ENCODE results near the gene AP1M2.
A peak's percentile ranks its signal among the peaks of the same experiment; 100 is the strongest.
"Not testable (repeated sequence)": the region's sequence is repeated elsewhere in the genome, so short reads cannot be mapped to it uniquely, and the experiment has no call there.

Gene AP1M2

GRCh38 chr19:10543059-10543419 lies 44.1 kb downstream of the AP1M2 start:
- TF ChIP-seq, protein P1, sequence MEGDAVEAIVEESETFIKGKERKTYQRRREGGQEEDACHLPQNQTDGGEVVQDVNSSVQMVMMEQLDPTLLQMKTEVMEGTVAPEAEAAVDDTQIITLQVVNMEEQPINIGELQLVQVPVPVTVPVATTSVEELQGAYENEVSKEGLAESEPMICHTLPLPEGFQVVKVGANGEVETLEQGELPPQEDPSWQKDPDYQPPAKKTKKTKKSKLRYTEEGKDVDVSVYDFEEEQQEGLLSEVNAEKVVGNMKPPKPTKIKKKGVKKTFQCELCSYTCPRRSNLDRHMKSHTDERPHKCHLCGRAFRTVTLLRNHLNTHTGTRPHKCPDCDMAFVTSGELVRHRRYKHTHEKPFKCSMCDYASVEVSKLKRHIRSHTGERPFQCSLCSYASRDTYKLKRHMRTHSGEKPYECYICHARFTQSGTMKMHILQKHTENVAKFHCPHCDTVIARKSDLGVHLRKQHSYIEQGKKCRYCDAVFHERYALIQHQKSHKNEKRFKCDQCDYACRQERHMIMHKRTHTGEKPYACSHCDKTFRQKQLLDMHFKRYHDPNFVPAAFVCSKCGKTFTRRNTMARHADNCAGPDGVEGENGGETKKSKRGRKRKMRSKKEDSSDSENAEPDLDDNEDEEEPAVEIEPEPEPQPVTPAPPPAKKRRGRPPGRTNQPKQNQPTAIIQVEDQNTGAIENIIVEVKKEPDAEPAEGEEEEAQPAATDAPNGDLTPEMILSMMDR (IDR thresholded peaks at IDR 0.05; ENCODE audit: control insufficient read depth, extremely low read depth, insufficient read depth), result no peak
- no peak for DNase-seq (ENCODE audit: low read depth)

DNA sequence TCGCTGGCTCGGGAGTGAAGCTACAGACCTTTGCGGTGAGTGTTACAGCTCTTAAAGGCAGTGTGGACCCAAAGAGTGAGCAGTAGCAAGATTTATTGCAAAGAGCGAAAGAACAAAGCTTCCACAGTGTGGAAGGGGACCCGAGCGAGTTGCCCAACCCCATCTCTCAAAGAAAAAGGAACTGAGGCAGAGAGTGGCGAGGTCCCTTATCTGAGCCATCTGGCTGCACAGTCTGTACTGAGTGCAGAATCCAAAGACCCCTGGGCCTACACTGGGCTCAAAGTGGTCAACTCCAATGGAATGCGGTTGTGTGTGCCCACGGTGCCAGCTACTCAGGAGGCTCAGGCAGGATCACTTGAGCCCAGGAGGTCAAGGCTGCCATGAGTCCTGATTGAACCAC lies 48.1 kb downstream of the AP1M2 start:
- not testable (repeated sequence) for DNase-seq (ENCODE audit: low read depth); H3K4me3 ChIP-seq (ENCODE audit: low read depth, low read length)

More at GRCh38 chr19:10543059-10543419, 44.1 kb downstream of the AP1M2 start:
- peak overlapping the region; percentile 86 for H3K4me3 ChIP-seq (ENCODE audit: low read depth, low read length)

- DNase-seq (ENCODE audit: low read depth), result no peak
- TF ChIP-seq, protein P1 (IDR thresholded peaks at IDR 0.05; ENCODE audit: control insufficient read depth, extremely low read depth, insufficient read depth), result no peak
Observed at GRCh38 chr19:10538204-10538983, 48.7 kb downstream of the AP1M2 start.

DNA sequence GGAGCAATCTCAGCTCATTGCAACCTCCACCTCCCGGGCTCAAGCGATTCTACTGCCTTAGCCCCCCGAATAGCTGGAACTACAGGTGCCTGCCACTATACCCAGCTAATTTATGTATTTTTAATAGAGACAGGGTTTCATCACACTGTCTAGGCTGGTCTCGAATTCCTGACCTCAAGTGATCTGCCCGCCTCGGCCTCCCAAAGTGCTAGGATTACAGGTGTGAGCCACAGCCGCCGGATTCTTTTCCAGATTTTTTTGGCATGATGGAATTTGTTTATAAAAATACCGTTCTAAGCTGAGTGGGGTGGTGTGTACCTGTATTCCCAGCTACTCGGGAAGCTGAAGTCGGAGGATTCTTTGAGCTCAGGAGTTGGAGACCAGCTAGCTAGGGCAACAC lies 49.4 kb downstream of the AP1M2 start:
- H3K4me3 ChIP-seq (ENCODE audit: low read depth, low read length), result no peak overlapping the region
- TF ChIP-seq, protein P1 (IDR thresholded peaks at IDR 0.05; ENCODE audit: control insufficient read depth, extremely low read depth, insufficient read depth), result no peak
- no peak for DNase-seq (ENCODE audit: low read depth)

More at GRCh38 chr19:10538204-10538983, 48.7 kb downstream of the AP1M2 start:
- no peak overlapping the region for H3K4me3 ChIP-seq (ENCODE audit: low read depth, low read length)

DNA sequence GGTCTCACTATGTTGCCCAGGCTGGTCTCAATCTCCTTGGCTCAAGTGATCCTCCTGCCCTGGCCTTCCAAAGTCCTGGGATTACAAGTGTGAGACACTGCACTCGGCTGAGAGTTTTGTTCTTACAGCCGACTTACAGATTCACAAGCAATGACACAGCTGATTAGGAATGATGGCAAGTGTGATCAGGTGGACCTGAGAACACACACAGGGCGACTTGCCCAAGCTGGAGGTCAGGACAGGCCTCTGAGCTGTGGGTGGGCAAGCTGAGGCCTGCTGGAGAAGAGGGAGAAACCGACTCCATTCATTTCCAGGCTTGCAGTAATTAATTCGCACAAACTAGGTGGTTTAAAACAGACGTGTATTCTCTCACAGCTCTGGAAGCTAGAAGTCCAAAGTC lies 51.5 kb downstream of the AP1M2 start:
- TF ChIP-seq, protein P1 (IDR thresholded peaks at IDR 0.05; ENCODE audit: control insufficient read depth, extremely low read depth, insufficient read depth), result no peak

GRCh38 chr19:10533646-10534386 lies 53.3 kb downstream of the AP1M2 start:
- TF ChIP-seq, protein P1 (IDR thresholded peaks at IDR 0.05; ENCODE audit: control insufficient read depth, extremely low read depth, insufficient read depth), result no peak
- no peak for DNase-seq (ENCODE audit: low read depth)
- H3K4me3 ChIP-seq (ENCODE audit: low read depth, low read length), result no peak overlapping the region

More for the DNA sequence above, 51.5 kb downstream of the AP1M2 start:
- no peak overlapping the region for H3K4me3 ChIP-seq (ENCODE audit: low read depth, low read length)
- no peak for DNase-seq (ENCODE audit: low read depth)

DNA sequence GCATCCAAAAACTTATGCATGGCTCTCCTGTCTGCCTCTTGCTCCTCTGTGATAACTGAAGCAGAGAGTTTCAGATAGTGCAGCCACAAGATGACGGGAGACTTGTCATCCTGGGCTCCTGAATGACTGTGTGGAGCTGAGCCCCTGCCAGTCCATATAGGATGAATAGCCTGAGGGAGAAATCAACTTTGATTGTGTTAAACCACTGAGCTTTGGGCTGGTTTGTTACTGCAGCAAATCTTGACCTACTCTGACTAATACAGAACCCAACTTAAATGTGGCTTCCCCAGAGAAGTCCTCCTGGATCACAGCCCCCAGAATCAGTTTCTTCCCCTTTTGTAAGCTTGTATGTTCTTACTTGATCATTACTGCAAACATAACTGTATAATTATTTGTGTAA lies 54.7 kb downstream of the AP1M2 start:
- DNase-seq (ENCODE audit: low read depth), result no peak
- H3K4me3 ChIP-seq (ENCODE audit: low read depth, low read length), result no peak overlapping the region
- TF ChIP-seq, protein P1 (IDR thresholded peaks at IDR 0.05; ENCODE audit: control insufficient read depth, extremely low read depth, insufficient read depth), result no peak

DNA sequence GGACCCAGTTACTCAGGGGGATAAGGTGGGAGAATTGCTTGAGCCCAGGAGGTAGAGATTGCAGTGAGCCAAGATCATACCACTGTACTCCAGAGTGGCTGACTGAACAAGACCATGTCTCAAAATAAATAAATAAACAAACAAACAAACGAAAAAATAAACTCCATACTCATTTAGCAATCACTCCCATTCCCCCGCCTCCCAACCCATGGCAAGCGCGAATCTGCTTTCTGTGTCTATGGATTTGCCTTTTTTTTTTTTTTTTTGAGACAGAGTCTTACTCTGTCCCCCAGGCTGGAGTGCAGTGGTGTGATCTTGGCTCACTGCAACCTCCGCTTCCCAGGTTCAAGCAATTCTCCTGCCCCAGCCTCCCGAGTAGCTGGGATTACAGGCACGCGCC lies 60.2 kb downstream of the AP1M2 start:
- not testable (repeated sequence) for H3K4me3 ChIP-seq (ENCODE audit: low read depth, low read length); DNase-seq (ENCODE audit: low read depth)

All from LNCaP clone FGC (cell line).